T-helper 1 cell treated with Interleukin-12 subunit alpha and Interleukin-12 subunit beta and Interleukin-4 antibody, amounts not matched to agents 30 ng/mL and 1 ng/mL, for 36 hours (primary cell): Measurements from ENCODE around the gene COL4A5. TPM values are rescaled to one million over a fixed set of nuclear protein-coding genes. Genes with fewer than 3 reads are reported as not detected.

Experiments
- intact Hi-C: fragments of 100-400 bp; cut with micrococcal nuclease; formaldehyde crosslinking; loops from one replicate; pipeline ENCODE4 v1.15.1; 2024
- total RNA-seq: library from RNA; stranded (reverse); gene quantifications from 2 replicates; pipeline ENCODE4 v1.2.3, GENCODE V29; 2022

Gene COL4A5
- total RNA-seq, 1 donor from 2014 or later: not detected

- intact Hi-C loops: no loop called here
These were observed 300.7 kb downstream of the COL4A5 start for GRCh38 chrX:108740299-108740774.

Other genes starting within 250 kb of the COL4A5 start
- not detected in 2 replicates for gene COL4A6, start 1.4 kb upstream of the COL4A5 start, total RNA-seq